ENCODE results near the gene LSG1. TPM values are rescaled to one million over a fixed set of nuclear protein-coding genes. Genes with fewer than 3 reads are reported as not detected.

The LSG1 gene
- total RNA-seq, 2 experiments from 2014 or later = 24.7 to 26.5 TPM

GRCh38 chr3:194685065-194685717 is 13.2 kb upstream of the LSG1 start:
- Mint-ChIP-seq H3K27me3 (peaks cover 49% of the 10 kb centered on the region), H3K4me3 (peak overlapping the region; percentile 90), H3K9me3 (no peaks in the 10 kb centered on the region), H3K4me1 (peaks cover 59% of the 10 kb centered on the region), H3K27ac (peak overlapping the region; percentile 73), H3K36me3 (ENCODE audit: low read depth) (peaks cover 2% of the 10 kb centered on the region)
- ChIA-PET POLR2A (interaction anchor here (2.0 to 4.1 kb wide), 2 partner anchors 11 to 586 kb away, joined by 4 to 71 read pairs; partner anchors contain the start of gene LSG1), CTCF (interaction anchor here (1.0 to 8.9 kb wide), 3 partner anchors 12 to 575 kb away, joined by 4 to 232 read pairs (median 7); partner anchors contain the start of gene LSG1)
- DNase-seq = no peak

- H3K36me3 Mint-ChIP-seq (ENCODE audit: low read depth) = peaks cover 2% of the 10 kb centered on the region
- H3K27me3 Mint-ChIP-seq = peaks cover 38% of the 10 kb centered on the region
- H3K9me3 Mint-ChIP-seq = no peaks in the 10 kb centered on the region
- DNase-seq = no peak
- no peak overlapping the region for H3K27ac Mint-ChIP-seq
- H3K4me1 Mint-ChIP-seq = peaks cover 45% of the 10 kb centered on the region
- CTCF ChIA-PET = interaction anchor here (1.2 to 8.9 kb wide), 12 partner anchors 10 to 859 kb away, joined by 3 to 232 read pairs (median 6); partner anchors contain the start of genes LSG1, PPP1R2 and XXYLT1
- H3K4me3 Mint-ChIP-seq = no peak overlapping the region
- POLR2A ChIA-PET = interaction anchor here (2.0 to 2.9 kb wide), 2 partner anchors 11 to 587 kb away, joined by 6 to 30 read pairs; partner anchors contain the start of gene LSG1
These were observed 11.4 kb upstream of the LSG1 start for GRCh38 chr3:194683380-194683779.

DNA sequence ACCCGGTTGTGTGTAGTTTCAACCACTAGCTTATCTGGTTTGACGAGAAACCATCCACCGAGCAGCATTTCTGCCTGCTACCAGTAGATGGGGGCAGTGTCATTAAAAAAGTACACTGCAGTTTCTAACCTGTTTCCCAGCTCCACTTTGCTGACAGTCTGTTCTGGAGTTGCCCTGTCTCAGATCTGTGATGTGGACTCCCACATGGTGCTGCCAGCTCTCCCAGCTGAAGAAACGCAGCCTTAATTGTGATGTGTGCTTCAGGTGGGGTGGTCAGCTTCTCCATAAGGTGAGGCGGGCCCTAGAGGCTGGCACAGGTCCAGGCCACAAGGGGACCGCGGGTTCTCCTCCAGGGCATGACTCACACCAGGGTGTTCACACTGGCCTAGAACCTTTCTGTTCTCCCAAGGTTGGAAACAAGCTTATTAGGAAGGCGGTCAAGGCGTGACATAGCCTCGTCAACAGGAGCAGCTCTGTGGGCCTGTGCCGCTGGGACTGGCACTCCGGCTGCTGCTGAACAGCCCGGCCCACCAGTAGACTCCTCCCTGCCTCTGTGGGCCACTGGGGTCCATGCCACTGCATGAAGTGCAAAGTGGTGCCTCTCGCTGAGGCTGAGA is 10.8 kb upstream of the LSG1 start:
- peak; percentile 71 for DNase-seq
- Mint-ChIP-seq H3K9me3 (no peaks in the 10 kb centered on the region), H3K4me1 (peaks cover 45% of the 10 kb centered on the region), H3K27ac (no peak overlapping the region), H3K4me3 (no peak overlapping the region), H3K36me3 (ENCODE audit: low read depth) (peaks cover 2% of the 10 kb centered on the region), H3K27me3 (peaks cover 38% of the 10 kb centered on the region)
- ChIA-PET POLR2A (interaction anchor here (0.7 to 2.9 kb wide), 6 partner anchors 11 to 588 kb away, joined by 3 to 30 read pairs (median 4); partner anchors contain the start of genes LSG1 and XXYLT1), CTCF (interaction anchor here (0.6 to 8.9 kb wide), 26 partner anchors 9 to 860 kb away, joined by 3 to 232 read pairs (median 4); partner anchors contain the start of genes LSG1, PPP1R2 and XXYLT1)

GRCh38 chr3:194682189-194682693 is 10.2 kb upstream of the LSG1 start:
- CTCF ChIA-PET = interaction anchor here (0.6 to 8.9 kb wide), 26 partner anchors 9 to 860 kb away, joined by 3 to 232 read pairs (median 4); partner anchors contain the start of genes LSG1, PPP1R2 and XXYLT1
- no peak overlapping the region for H3K4me3 Mint-ChIP-seq
- peaks cover 42% of the 10 kb centered on the region for H3K4me1 Mint-ChIP-seq
- no peaks in the 10 kb centered on the region for H3K36me3 Mint-ChIP-seq (ENCODE audit: low read depth)
- no peaks in the 10 kb centered on the region for H3K9me3 Mint-ChIP-seq
- peaks cover 35% of the 10 kb centered on the region for H3K27me3 Mint-ChIP-seq
- DNase-seq = no peak
- H3K27ac Mint-ChIP-seq = no peak overlapping the region
- POLR2A ChIA-PET = interaction anchor here (0.7 to 2.9 kb wide), 6 partner anchors 10 to 589 kb away, joined by 3 to 30 read pairs (median 4); partner anchors contain the start of genes LSG1 and XXYLT1

DNA sequence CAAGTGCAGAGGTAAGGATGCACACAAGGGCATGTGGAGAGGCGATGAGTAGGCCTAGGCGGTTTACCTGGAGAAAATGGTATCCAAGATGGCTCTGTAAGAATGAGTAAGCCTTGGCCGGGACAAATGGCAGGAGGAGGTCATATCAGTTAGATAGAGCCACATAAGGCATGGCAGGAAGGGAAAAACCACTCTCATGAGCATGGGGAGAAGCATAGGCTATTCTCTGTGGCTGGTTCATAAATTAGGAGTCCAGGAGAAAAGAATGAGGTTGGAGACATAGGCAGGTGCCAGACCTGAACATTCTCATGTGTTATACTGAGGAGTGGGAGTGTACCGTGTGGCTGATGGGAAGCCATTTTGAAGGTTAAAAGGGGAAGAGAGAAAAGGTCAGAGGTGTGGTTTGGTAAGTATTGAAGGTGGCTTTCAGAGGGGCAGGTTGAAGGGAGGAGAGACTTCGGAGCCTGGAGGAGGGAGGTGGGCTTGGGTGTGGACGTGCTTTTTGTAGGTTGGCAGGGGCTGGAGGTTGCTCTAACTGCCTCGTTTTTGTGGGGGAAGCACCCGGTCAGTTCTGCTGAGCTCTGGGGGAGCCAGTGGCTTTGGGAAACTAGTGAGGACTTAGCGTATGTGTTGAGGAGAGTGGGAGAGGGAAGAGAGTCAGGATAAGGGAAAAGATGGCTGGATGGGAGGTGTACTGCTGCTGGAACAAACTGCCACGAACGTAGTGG is 9.1 kb upstream of the LSG1 start:
- CTCF ChIA-PET = interaction anchor here (1.7 to 8.9 kb wide), 4 partner anchors 8 to 589 kb away, joined by 3 to 232 read pairs (median 46); partner anchors contain the start of genes LSG1 and XXYLT1
- Mint-ChIP-seq H3K36me3 (ENCODE audit: low read depth) (no peaks in the 10 kb centered on the region), H3K4me3 (no peak overlapping the region), H3K27ac (no peak overlapping the region), H3K9me3 (no peaks in the 10 kb centered on the region), H3K4me1 (peaks cover 37% of the 10 kb centered on the region), H3K27me3 (peaks cover 31% of the 10 kb centered on the region)
- POLR2A ChIA-PET = no interaction called here
- no peak for DNase-seq

DNA sequence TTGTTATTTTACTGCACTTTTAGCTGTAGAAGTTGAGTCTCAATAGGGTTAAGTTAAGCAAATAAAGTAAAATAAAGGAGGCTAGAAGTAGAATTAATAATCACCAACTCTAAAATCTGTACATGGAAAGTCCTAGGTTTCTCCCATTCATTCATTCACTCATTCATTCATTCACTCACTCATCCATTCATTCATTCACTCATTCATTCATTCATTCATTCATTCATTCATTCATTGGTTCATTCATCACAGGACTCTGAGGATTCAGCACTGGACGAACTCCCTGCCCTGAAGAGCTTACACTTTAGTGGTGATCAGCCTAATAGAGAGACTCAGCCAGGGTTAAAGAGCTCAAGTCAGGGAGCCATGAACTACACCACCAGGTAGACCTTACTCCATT is 4.5 kb upstream of the LSG1 start:
- no peak for DNase-seq
- H3K9me3 Mint-ChIP-seq = no peaks in the 10 kb centered on the region
- H3K36me3 Mint-ChIP-seq (ENCODE audit: low read depth) = no peaks in the 10 kb centered on the region
- H3K27ac Mint-ChIP-seq = no peak overlapping the region
- peaks cover 15% of the 10 kb centered on the region for H3K27me3 Mint-ChIP-seq
- ChIA-PET CTCF (interaction anchor here (9.4 kb wide), 1 partner anchor 9 kb away, joined by 232 read pairs; the partner anchor contains the start of gene FAM43A), POLR2A (interaction anchor here (7.6 kb wide), 1 partner anchor 10 kb away, joined by 71 read pairs; the partner anchor contains the start of gene FAM43A)
- peaks cover 27% of the 10 kb centered on the region for H3K4me1 Mint-ChIP-seq
- no peak overlapping the region for H3K4me3 Mint-ChIP-seq

DNA sequence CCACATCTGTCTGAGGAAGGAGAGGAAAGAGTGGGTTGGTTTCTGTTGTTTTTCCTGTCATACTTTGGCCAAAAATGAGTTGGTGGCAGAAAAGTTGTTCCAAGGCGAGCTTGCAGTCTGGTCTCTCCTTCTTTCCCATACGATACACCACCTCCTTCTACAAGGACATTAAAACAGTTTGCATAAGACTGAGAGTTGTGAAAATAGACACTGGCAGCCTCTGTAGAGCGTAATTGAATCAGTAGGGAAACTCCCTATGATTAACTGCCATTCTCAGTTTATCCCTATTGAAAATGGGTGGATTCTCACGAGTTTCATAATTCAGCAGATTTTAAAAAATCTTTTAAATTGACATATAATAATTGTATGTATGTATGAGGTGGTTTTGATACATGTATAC is 3.7 kb upstream of the LSG1 start:
- CTCF ChIA-PET = interaction anchor here (9.4 kb wide), 1 partner anchor 10 kb away, joined by 232 read pairs; the partner anchor contains the start of gene FAM43A
- H3K9me3 Mint-ChIP-seq = no peaks in the 10 kb centered on the region

GRCh38 chr3:194675081-194675640 is 3.2 kb upstream of the LSG1 start:
- DNase-seq = no peak
- H3K27ac Mint-ChIP-seq = no peak overlapping the region
- H3K27me3 Mint-ChIP-seq = peaks cover 7% of the 10 kb centered on the region
- no peaks in the 10 kb centered on the region for H3K36me3 Mint-ChIP-seq (ENCODE audit: low read depth)
- H3K4me1 Mint-ChIP-seq = peaks cover 38% of the 10 kb centered on the region
- POLR2A ChIA-PET = interaction anchor here (0.8 to 7.6 kb wide), 4 partner anchors 12 to 867 kb away, joined by 3 to 71 read pairs (median 3); partner anchors contain the start of genes FAM43A and XXYLT1
- CTCF ChIA-PET = interaction anchor here (9.4 kb wide), 1 partner anchor 10 kb away, joined by 232 read pairs; the partner anchor contains the start of gene FAM43A
- H3K9me3 Mint-ChIP-seq = no peaks in the 10 kb centered on the region
- H3K4me3 Mint-ChIP-seq = peak overlapping the region; percentile 36

More for the DNA sequence above, 3.7 kb upstream of the LSG1 start:
- H3K4me1 Mint-ChIP-seq = peaks cover 33% of the 10 kb centered on the region
- POLR2A ChIA-PET = interaction anchor here (0.8 to 7.6 kb wide), 3 partner anchors 11 to 867 kb away, joined by 3 to 71 read pairs (median 3); partner anchors contain the start of gene FAM43A
- no peaks in the 10 kb centered on the region for H3K36me3 Mint-ChIP-seq (ENCODE audit: low read depth)
- no peak for DNase-seq
- no peak overlapping the region for H3K27ac Mint-ChIP-seq
- H3K27me3 Mint-ChIP-seq = peaks cover 7% of the 10 kb centered on the region
- no peak overlapping the region for H3K4me3 Mint-ChIP-seq

GRCh38 chr3:194673761-194674160 is 1.8 kb upstream of the LSG1 start:
- CTCF ChIA-PET = interaction anchor here (4.3 to 9.4 kb wide), 3 partner anchors 12 to 597 kb away, joined by 13 to 232 read pairs (median 32); partner anchors contain the start of genes FAM43A and XXYLT1
- DNase-seq = no peak
- peaks cover 50% of the 10 kb centered on the region for H3K4me1 Mint-ChIP-seq
- POLR2A ChIA-PET = interaction anchor here (7.6 kb wide), 1 partner anchor 13 kb away, joined by 71 read pairs; the partner anchor contains the start of gene FAM43A
- no peak overlapping the region for H3K4me3 Mint-ChIP-seq
- H3K9me3 Mint-ChIP-seq = no peaks in the 10 kb centered on the region
- H3K27me3 Mint-ChIP-seq = peaks cover 3% of the 10 kb centered on the region
- H3K36me3 Mint-ChIP-seq (ENCODE audit: low read depth) = peaks cover 11% of the 10 kb centered on the region
- H3K27ac Mint-ChIP-seq = no peak overlapping the region

- POLR2A ChIA-PET = interaction anchor here (0.9 to 7.6 kb wide), 11 partner anchors 10 to 871 kb away, joined by 3 to 71 read pairs (median 4); partner anchors contain the start of genes FAM43A and XXYLT1
These were observed 885 bp upstream of the LSG1 start for GRCh38 chr3:194672876-194673275.

GRCh38 chr3:194671511-194671899 is 486 bp downstream of the LSG1 start:
- Mint-ChIP-seq H3K4me3 (peak overlapping the region; percentile 96), H3K36me3 (ENCODE audit: low read depth) (peaks cover 21% of the 10 kb centered on the region), H3K27ac (peak overlapping the region; percentile 93), H3K4me1 (peaks cover 55% of the 10 kb centered on the region), H3K27me3 (peaks cover under 1% of the 10 kb centered on the region), H3K9me3 (no peaks in the 10 kb centered on the region)
- ChIA-PET CTCF (interaction anchor here (0.8 to 9.4 kb wide), 23 partner anchors 9 to 874 kb away, joined by 3 to 232 read pairs (median 4); partner anchors contain the start of genes FAM43A, TMEM44 and XXYLT1), POLR2A (interaction anchor here (0.8 to 7.6 kb wide), 16 partner anchors 11 to 769 kb away, joined by 3 to 71 read pairs (median 4); partner anchors contain the start of genes FAM43A and XXYLT1)
- DNase-seq = peak; percentile 30

More at GRCh38 chr3:194672876-194673275, 885 bp upstream of the LSG1 start:
- no peaks in the 10 kb centered on the region for H3K9me3 Mint-ChIP-seq
- no peak for DNase-seq
- H3K27ac Mint-ChIP-seq = peak overlapping the region; percentile 93
- peak overlapping the region; percentile 96 for H3K4me3 Mint-ChIP-seq
- peaks cover 3% of the 10 kb centered on the region for H3K27me3 Mint-ChIP-seq
- H3K36me3 Mint-ChIP-seq (ENCODE audit: low read depth) = peaks cover 17% of the 10 kb centered on the region
- CTCF ChIA-PET = interaction anchor here (0.6 to 9.4 kb wide), 11 partner anchors 13 to 764 kb away, joined by 3 to 232 read pairs (median 8); partner anchors contain the start of genes FAM43A and XXYLT1
- H3K4me1 Mint-ChIP-seq = peaks cover 53% of the 10 kb centered on the region
